Hepatocyte (in vitro differentiated cells): Measurements from ENCODE around the gene SNX25.

Experiments
- EZH2 ChIP-seq: fragments of 200-600 bp; sonication (generic); IDR thresholded peaks from 2 replicates; pipeline ENCODE4 v1.6.1; 2016; ENCODE audit warnings: antibody characterized with exemption, mild to moderate bottlenecking, borderline replicate concordance
- EZH2phosphoT487 ChIP-seq: fragments of 200-600 bp; sonication (generic); IDR thresholded peaks from one replicate; pipeline ENCODE4 v1.6.1; 2018; ENCODE audit warnings: antibody characterized with exemption, mild to moderate bottlenecking, low read depth, moderate library complexity; ENCODE audit not compliant: unreplicated experiment, severe bottlenecking
- TF ChIP-seq, protein P1 (sequence below): fragments of 200-600 bp; sonication (generic); IDR thresholded peaks from 2 replicates; pipeline ENCODE4 v1.5.1; 2016; ENCODE audit warnings: antibody characterized with exemption, mild to moderate bottlenecking; ENCODE audit not compliant: poor library complexity

GRCh38 chr4:185192059-185192458 lies 17.3 kb upstream of the SNX25 start:
- TF ChIP-seq, protein P1, sequence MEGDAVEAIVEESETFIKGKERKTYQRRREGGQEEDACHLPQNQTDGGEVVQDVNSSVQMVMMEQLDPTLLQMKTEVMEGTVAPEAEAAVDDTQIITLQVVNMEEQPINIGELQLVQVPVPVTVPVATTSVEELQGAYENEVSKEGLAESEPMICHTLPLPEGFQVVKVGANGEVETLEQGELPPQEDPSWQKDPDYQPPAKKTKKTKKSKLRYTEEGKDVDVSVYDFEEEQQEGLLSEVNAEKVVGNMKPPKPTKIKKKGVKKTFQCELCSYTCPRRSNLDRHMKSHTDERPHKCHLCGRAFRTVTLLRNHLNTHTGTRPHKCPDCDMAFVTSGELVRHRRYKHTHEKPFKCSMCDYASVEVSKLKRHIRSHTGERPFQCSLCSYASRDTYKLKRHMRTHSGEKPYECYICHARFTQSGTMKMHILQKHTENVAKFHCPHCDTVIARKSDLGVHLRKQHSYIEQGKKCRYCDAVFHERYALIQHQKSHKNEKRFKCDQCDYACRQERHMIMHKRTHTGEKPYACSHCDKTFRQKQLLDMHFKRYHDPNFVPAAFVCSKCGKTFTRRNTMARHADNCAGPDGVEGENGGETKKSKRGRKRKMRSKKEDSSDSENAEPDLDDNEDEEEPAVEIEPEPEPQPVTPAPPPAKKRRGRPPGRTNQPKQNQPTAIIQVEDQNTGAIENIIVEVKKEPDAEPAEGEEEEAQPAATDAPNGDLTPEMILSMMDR = no peak
- TF ChIP-seq EZH2 = no peak
- TF ChIP-seq EZH2phosphoT487 = no peak
